CD4-positive, alpha-beta T cell treated with Interleukin-17A for 4 hours (primary cell): ENCODE results near the gene ATP6V0D1.
"Not testable (repeated sequence)": the region's sequence is repeated elsewhere in the genome, so short reads cannot be mapped to it uniquely, and the experiment has no call there.

Source experiments
- DNase-seq: peaks from one replicate; pipeline ENCODE4 v3.0.0-alpha.2; 2020; ENCODE audit warnings: mixed read lengths

ATP6V0D1 gene

DNA sequence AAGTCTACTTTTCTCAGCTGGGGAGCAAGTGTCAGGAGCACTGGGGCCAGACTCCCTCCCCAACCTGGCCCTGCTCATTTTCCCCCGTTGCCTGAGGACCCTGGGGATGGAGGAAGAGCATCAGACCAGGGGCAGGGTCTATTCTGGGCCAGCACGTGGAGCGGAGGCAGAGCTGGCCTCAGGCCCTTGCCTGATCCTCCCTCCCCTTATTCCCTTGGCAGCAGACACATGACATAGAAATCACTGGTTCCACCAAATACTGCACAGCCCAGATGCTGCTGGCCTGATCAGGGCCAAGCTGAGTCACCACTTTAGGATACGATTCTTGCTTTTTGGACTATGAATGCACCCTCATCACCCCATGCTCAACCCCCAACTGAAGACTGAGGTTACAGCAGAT lies 18.1 kb upstream of the ATP6V0D1 start:
- DNase-seq, result no peak

DNA sequence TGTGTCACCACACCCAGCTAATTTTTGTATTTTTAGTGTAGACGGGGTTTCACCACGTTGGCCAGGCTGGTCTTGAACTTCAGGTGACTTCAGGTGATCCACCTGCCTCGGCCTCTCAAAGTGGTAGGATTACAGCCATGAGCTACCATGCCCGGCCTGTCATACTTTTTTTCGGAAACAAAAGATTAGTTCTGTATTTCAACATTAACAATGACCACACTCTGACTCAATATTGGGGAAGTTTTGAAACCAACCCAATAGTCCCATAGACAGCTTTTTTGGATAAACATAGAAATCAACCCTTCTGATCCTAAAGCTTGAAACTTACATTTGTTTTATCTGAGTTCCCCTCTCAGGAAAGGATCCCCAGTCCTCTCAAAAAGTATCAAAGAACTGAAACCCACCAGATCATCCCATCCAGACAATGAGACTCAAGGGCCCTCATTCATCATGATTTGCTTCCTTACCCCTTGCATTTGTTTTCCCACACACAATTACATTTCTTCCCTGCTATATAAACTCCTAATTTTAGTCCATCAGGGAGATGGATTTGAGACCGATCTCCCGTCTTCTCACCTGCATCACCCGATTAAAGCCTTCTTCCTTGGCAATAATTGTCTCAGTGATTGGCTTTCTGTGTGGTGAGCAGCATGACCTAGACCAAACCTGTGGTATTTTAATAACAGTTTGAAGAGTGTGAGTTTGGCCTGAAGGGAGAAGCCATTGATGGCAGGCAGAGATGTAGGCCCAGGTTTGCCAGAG lies 9.6 kb upstream of the ATP6V0D1 start:
- no peak for DNase-seq

DNA sequence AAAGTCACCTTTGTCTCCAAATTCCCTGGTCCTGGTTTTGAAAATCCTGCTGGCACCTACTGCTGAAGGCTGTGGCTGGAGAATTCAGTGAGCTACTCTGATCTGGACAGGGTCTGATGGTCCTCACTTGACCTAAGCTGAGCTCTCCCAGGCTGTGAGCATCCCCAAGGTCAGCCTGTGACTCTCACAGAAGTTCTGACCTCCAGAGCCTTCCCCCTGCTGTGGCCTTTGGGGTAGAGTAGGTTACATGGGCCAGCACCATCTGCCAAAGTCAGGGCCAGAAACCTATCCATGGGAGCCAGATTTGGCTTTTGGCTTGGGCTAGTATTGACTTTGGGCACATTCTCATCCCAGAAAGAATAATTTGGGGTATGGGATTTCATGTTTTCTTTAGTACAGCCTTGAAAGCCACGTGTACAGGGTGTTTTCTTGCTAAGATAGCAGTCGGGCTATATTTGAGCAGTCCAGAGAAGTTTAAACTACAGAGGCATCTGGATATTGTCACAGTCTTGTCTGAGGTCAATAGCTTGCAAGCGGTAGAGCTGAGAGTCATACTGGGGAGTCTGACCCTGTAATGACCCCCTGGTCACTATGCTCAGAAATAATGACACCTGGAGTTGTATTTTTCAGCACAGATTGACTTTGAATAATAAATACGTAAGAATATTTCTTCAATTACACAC lies 8.6 kb upstream of the ATP6V0D1 start:
- DNase-seq, result no peak

DNA sequence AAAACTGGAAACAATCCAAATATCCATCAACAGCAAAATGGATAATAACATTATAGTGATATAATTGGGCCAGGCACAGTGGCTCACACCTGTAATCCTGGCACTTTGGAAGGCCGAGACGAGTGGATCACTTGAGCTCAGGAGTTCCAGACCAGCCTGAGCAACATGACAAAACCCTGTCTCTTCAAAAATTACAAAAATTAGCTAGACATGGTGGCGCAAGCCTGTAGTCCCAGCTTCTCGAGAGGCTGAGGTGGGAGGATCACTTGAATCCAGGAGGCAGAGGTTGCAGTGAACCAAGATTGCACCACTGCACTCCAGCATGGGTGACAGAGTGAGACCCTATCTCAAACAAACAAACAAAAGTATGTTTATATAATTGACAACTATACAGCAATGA lies 6.6 kb upstream of the ATP6V0D1 start:
- DNase-seq, result not testable (repeated sequence)

DNA sequence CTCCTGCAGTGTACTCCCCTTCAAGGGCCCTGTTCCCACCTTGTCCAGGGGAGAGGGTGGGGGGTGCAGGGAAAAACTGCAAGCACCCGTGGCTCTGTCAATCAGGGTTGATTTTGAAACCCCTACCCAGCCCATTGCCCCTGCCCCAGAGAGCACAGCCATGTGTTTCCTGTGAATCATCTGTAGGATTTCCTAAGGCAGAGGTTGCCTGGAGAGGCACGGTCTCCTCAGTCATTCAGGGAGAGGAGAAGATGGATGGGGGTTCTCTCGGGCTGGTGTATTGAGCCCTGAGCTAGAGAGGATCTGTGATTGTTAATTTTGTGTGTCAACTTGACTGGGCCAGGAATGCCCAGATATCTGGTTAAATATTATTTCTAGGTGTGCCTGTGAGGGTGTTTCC lies 5.8 kb upstream of the ATP6V0D1 start:
- DNase-seq, result no peak

DNA sequence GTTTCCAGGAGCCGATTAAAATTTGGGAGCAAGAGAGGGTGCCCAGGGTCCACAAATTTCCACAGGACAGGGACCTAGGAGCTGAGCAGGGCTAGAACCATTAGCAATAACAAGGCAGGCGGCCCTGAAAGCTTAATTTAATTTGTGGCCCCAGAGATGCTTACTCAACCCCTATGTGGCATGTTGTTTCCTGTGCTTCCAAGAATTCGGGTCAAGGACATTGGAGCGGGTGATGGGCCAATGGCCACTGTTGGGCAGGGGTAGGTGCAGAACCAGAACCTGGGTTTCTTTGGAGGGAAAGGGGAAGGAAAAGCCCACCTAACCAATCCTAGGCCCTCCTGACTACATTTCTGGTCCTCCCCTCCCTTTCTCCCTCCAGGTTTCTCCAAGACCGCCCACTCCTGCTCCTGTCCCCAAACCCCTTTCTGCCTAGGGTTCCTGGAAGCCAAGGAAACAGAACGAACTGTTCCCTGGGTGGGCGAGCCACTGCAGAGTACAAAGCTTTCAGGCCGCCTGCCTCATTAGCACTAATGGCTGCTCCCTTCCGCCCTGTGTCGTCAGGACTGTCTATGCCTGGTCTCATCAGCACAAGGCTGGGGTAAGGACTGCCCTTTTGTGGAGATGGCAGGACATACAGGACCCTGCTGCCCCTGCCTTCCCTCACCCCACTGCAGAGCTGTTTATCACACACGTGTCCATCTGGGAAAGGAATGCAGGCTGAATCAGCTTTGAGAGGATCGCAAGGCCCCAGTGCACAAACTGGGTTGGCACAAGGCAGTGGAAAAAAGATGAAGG lies 3.0 kb upstream of the ATP6V0D1 start:
- DNase-seq, result no peak

DNA sequence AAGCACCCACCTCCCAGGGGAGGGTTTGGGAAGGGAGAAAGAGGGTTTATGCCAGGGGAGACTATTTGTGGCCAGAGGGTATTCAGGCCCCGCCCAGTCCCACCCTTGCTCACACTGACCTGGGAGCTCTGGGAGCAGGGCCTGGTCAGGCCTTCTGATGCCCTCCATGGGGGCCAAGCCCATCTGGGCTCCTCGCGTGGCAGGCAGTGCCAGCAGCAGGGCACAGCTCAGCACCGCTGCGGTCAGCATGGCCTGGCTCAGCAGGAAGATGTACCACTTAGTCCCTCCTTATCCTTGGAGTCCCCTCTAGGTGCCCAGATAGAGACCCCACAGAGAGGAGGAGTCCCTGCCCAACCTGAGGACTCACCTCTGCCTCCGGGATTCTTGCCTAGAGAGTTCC lies 2.2 kb upstream of the ATP6V0D1 start, which contains the start of gene AGRP:
AGRP (minus strand) TSS at position 398 of the 400 bp plus-strand sequence; CDS start at position 249, 149 bp downstream.
- DNase-seq, result no peak

DNA sequence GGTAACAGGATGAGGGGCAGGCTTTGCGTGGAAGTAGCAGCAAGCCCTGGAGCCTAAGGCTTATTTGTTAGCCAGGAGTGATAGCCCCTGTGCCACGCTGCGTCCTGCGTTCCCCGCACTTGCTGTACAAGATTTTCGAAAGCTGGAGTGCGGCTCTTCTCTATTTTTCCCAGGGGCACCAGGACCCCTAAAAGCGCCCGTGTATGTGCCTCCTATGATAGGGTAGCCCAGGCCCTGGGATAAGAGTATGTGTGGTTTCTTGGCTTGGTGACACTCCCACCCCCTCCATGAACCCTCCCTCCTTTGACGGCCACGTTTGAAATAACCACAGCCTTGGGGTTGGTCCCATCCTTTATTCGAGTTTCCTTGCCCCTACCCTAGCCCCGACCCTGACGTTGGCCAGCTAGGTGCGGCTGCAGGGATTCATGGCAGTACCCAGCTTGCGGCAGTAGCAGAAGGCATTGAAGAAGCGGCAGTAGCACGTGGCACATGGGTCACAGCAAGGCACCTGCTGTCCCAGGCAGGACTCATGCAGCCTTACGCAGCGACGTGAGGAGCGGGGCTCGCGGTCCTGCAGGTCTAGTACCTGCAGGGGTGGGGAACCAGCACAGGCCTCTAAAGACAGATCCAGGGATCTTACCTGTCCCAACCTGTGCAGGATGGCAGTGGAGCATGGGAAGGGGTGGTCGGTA lies 1.4 kb upstream of the ATP6V0D1 start:
- no peak for DNase-seq

DNA sequence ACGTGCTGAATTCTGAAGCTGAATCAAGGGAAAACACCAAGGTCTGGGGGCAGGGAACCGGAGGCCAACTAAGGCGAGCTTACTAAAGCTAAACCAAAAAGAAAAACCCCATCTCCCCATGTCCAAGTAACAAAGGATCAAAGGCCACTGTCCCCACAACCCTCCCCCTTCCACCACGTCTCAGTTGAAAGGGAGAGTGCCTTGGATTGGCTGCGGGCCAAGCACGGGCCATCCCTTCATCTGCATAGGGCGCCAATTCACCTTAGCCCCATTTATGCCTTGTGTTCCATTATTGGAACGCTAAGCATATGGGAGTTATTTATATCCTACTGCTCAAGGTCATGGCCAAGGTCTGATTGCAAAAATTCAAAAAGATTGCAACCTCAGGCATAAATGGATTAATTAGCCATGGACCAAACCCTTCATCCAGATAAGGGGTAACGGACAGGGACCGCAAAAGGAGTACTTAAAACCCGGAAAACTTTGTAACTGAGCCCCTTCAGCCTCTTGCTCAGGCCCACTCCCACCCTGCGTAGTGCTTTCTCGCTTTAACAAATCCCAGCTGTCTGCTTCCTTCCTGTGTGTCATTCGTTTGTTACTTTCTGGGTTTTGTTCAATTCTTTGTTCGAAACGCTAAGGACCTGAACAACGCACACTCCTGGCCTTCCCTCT lies 740 bp upstream of the ATP6V0D1 start:
- peak; percentile 52 for DNase-seq

DNA sequence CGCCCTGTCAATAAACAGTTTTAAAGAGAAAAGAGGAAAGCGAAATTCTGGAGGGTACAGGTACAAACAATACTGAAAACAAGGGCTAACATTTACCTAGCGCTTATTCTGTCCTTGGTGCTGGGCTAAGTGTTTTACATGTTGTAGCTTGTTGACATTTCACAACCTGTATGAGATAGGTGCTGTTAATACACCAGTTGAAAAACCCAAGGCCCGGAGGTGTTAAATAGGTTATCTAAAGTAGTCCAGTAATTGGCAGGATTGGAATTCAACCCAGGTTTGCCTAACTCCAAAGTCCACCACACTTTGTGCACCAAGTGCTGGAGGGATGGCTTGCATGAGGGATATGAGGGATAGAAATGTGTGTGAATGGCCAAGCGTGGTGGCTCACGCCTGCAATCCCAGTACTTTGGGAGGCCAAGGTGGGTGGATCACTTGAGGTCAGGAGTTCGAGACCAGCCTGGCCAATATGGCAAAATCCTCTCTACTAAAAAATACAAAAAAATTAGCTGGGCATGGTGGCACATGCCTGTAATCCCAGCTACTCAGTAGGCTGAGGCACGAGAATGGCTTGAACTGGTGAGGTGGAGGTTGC lies 2.9 kb downstream of the ATP6V0D1 start:
- DNase-seq, result no peak

DNA sequence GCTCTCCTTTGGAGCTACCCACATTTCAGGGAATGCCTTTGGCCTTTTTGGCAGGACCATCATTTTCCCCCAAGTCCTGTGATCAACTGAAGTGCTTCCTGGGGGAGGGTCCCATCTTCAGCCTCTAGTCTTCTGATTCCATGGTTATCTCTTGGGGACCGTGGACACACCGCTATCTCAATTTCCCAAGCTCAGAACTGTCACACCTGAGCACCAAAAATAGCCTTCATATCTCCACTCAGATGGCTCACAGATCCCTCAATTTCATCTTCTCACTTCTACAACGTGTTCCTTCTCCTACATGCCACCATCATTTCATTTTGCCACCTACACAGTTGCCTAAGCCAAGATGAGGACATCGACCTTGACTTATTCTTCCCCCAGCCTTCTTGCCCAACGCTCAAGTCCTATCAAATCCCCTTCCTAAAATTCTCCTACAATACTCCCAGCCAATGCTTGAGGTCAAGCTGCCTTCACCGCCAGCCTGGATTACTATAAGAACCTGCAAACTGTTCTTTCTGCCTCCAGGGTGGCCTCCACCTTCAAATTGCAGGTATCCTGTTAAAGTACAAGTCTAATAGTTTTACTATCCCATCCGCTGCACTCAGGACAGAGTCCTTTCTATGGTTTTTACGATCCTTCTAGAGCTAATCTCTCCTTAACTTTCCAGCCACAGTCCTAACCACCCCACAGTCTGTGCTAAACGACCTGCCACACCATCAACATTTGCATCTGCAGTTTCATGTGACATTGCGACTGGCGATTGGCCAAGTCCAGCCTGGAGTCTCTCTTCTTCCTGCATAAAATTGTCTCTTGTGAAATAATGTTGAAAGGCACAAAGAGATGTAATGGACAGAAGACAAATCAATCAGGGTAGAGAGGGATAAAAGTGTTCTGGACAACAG lies 6.2 kb downstream of the ATP6V0D1 start:
- no peak for DNase-seq

DNA sequence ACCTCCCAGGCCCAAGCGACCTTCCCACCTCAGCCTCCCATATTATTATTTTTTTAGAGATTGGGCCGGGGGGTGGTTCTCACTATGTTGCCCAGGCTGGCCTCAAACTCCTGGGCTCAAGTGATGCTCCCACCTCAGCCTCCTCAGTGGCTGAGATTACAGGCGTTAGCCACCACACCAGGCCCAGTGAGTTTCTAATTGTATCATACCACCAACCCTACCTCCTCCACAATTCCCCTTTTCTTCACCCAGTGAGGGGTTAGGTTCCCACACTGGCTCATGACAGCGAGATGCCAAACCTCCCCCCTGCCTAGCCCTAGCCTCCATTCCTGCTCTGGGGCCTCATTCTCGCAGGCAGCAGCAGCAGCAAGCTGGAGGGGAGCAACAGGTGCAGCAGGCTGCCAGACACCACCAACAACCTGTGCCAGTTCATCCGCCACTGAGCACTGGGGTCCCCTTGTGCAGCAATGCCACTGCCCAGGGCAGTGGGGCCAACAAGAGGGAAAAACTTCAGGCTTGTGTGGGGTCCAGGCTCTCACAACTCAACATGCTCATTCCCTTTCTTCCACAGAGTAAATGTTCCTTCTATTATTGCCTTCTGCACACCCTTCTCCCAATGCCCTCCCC lies 9.1 kb downstream of the ATP6V0D1 start:
- no peak for DNase-seq

DNA sequence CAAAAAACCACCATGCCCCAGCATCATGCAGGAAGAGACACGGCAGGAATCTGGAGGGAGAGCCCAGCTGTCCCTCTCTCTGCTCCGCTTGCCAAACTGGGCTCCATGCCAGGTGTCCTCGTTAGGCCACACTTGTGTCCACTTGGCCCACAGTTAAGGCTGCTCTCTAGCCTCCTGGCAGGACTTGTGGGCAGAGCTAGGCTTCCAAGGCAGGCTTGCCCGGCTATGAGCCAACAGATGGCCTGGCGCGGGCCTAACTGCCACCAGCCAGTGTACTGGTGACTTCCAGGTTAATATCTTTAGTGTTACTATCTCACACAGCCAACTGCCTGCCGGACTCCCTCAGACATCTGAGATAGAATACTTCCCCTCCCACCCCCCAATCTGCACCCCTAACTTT lies 10.6 kb downstream of the ATP6V0D1 start:
- no peak for DNase-seq

DNA sequence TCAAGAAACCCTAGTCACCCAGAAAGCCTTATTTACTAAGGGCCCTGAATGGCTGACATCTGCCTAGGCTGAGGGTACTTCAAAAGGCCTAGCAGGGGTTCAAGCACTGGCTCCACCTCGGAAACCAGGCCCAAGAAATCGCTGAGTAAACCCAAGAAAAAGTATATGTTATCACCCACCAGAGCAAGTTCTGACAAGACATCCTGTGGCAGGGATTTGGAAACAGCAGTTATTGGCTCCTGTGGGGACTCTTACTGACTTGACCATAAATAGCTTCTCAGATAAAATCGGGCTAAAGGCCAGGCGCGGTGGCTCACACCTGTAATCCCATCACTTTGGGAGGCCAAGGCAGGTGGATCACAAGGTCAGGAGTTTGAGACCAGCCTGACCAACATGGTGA lies 12.2 kb downstream of the ATP6V0D1 start:
- no peak for DNase-seq

DNA sequence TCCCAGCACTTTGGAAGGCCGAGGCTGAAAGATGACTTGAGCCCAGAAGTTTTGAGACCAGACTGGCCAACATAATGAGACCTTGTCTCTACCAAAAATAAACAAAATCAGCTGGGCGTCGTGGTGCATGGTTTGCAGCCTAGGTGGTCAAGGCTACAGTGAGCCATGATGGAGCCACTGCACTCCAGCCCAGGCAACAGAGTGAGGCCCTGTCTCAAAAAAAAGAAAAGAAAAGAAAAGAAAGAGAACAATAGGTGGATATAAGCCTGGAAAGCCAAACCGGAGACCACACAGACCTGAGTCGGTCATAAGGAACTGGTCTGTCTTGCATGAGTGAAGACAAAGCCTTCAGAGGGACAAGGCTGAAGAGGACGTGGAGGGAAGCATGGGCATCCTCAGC lies 14.4 kb downstream of the ATP6V0D1 start:
- no peak for DNase-seq

DNA sequence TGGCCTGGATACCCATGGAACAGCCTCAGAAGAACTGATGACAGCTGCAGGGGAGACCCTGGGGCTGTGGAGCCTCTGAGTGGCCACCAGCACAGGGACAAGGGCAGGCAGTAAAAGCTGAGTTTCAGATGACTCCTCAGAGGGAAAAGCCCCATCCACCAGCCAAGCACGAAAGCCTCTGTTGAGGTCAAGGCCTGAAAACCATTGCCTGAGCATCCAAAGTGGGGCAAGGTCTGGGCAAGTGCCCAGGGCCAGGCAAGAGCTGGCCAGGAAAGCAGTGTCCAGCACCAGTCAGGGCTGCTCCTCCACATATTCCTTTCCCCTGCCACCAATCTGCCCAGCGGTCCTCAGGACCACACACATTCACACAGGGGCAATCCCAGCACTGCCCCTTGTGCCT lies 16.4 kb downstream of the ATP6V0D1 start:
- no peak for DNase-seq

DNA sequence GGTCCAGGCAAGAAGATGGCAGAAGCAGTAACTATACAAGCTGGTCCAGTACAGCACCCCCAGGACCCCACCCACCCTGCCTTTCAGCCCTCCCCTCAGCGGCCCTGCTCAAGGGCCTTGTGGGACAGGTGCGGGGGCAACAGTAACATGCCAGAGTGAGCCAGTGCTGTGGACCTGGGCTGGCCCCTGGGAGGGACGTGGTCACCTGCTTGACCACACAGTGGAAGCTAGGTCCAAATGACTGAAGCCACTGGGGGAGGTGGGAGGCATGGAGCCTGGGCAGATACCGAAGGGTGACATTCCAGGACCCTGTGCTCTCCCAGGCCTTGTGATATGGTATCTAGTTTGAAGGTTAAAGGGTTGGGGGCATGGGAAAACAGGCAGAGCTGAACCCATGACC lies 17.3 kb downstream of the ATP6V0D1 start:
- no peak for DNase-seq

DNA sequence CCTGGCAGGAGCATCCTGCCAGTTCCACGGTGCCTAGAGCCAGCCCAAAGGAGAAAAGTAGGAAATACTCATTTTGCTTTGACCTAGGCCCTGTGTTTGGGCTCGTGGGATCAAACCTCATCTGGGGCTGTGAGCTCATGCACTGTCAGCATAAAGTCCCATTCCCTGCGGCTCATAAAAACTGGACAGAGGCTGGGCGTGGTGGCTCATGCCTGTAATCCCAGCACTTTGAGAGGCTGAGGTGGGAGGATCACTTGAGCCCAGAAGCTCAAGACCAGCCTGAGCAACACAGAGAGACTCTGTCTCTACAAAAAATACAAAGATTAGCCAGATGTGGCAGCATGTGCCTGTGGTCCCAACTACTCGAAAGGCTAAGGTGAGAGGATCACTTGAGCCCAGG lies 17.9 kb downstream of the ATP6V0D1 start:
- no peak for DNase-seq

DNA sequence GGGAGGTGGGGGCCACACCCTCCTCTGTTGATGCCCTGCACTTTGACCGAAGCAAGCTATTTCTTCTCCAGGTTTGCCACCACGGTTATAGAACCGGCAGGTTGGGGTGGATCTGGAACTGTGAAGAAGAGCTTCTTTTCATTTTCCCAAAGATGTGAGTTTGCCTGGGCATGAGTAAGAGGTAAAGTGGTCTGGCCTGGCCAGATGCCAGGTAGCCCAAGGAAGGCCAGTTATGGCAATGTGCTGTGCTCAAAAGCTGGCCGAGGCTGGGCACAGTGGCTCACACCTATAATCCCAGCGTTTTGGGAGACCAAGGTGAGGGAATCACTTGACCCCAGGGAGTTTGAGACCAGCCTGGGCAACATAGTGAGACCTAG lies 18.7 kb downstream of the ATP6V0D1 start:
- DNase-seq, result no peak

DNA sequence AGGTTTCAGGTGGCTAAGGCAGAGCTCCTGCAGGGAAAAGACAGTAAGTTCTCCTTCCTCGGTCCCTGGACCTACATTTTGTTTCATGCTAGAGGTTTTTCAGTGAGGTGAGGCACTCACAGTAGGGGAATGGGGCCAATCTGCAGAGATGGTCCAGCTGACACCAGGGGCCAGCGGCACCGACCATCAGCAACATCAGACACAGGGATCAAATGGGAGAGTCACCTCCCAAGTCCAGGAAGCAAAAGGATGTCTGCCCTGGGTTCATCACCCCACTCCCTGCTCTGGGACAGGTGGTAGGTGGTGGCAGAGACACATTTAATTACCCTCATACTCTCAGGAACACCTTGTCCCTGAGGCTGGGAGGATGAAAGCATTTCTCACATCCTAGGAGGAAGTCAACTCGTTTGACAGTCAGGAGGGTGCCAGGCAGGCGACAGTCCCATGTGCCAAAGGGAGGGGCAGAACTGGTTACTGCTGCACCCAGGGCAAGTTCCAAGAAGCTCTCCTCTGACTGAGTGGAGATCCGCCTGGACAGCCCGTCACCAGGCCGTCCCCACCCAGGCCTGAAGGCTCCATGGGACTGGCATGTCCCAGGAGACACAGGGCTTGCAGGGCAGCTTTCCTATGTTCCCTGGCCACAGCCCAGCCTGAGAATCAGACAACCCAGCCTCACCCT lies 19.2 kb downstream of the ATP6V0D1 start:
- no peak for DNase-seq
